HEK293 (cell line): ENCODE results near the gene ATXN8OS.

ENCODE experiments used
- CTCF ChIA-PET: fragments of 350-600 bp; formaldehyde crosslinking; extraction: SDS; loops from one replicate; lab custom pipeline; 2021; ENCODE audit warnings: antibody characterized with exemption; lab: Yijun Ruan, JAX
- POLR2A ChIA-PET: fragments of 300-600 bp; formaldehyde crosslinking; extraction: SDS; loops from one replicate; lab custom pipeline; 2020; ENCODE audit warnings: antibody characterized with exemption, inconsistent platforms; lab: Yijun Ruan, JAX
- H3K27ac ChIP-seq: fragments of 200-500 bp; sonication (Bioruptor generic); 2 replicates; pipeline ENCODE4 v1.5.1; 2014; ENCODE audit warnings: low read depth, low read length, control low read depth, inconsistent platforms; ENCODE audit errors: extremely low read depth
- H3K36me3 ChIP-seq, 2 experiments: fragments of 200-500 bp in 1 of 2; sonication (Bioruptor generic) in 1 of 2; 1 replicate in 1 of 2; 2 replicates in 1 of 2; pipeline ENCODE4 v1.5.1; 2014 to 2017; ENCODE audit warnings: inconsistent platforms in 2 of 2, low read length in 2 of 2; ENCODE audit not compliant: control insufficient read depth in 2 of 2, insufficient read depth in 1 of 2
- H3K4me1 ChIP-seq: fragments of 200-500 bp; sonication (Bioruptor generic); 2 replicates; pipeline ENCODE4 v1.5.1; 2014; ENCODE audit warnings: mild to moderate bottlenecking, low read length, inconsistent platforms; ENCODE audit not compliant: control insufficient read depth, insufficient read depth
- H3K4me3 ChIP-seq: 2 replicates; pipeline ENCODE4 v1.5.1; 2011; ENCODE audit warnings: low read depth, mild to moderate bottlenecking, control low read depth, low read length, moderate library complexity
- H3K9me3 ChIP-seq: fragments of 200-500 bp; sonication (Bioruptor generic); 2 replicates; pipeline ENCODE4 v1.5.1; 2014; ENCODE audit warnings: low read depth, low read length, inconsistent platforms; ENCODE audit not compliant: control insufficient read depth, insufficient read depth
- SCRT2 ChIP-seq: fragments of 450-650 bp; formaldehyde crosslinking; IDR thresholded peaks from 2 replicates; pipeline ENCODE4 v1.5.1; 2016; ENCODE audit warnings: missing biosample characterization, missing genetic modification characterization
- ZNF121 ChIP-seq: fragments of 450-650 bp; formaldehyde crosslinking; IDR thresholded peaks from 2 replicates; pipeline ENCODE4 v1.5.1; 2016; ENCODE audit warnings: missing biosample characterization, missing genetic modification characterization
- ZNF132 ChIP-seq: fragments of 450-650 bp; formaldehyde crosslinking; IDR thresholded peaks from 2 replicates; pipeline ENCODE4 v1.5.1; 2017; ENCODE audit warnings: missing biosample characterization, missing genetic modification characterization, borderline replicate concordance
- ZNF184 ChIP-seq: fragments of 450-650 bp; IDR thresholded peaks from 2 replicates; pipeline ENCODE4 v1.5.1; 2018; ENCODE audit warnings: missing biosample characterization, mild to moderate bottlenecking, missing genetic modification characterization
- ZNF292 ChIP-seq: fragments of 450-650 bp; formaldehyde crosslinking; IDR thresholded peaks from 2 replicates; pipeline ENCODE4 v1.5.1; 2016; ENCODE audit warnings: low read depth, missing biosample characterization, missing genetic modification characterization, borderline replicate concordance
- ZNF423 ChIP-seq: fragments of 450-650 bp; formaldehyde crosslinking; IDR thresholded peaks from 2 replicates; pipeline ENCODE4 v1.5.1; 2016; ENCODE audit warnings: missing biosample characterization, missing genetic modification characterization
- ZNF621 ChIP-seq: fragments of 450-650 bp; formaldehyde crosslinking; IDR thresholded peaks from 2 replicates; pipeline ENCODE4 v1.5.1; 2017; ENCODE audit warnings: missing biosample characterization, missing genetic modification characterization
- ZNF658 ChIP-seq: fragments of 450-650 bp; formaldehyde crosslinking; IDR thresholded peaks from 2 replicates; pipeline ENCODE4; 2016; ENCODE audit warnings: missing biosample characterization, missing genetic modification characterization
- ZNF747 ChIP-seq: fragments of 450-650 bp; formaldehyde crosslinking; IDR thresholded peaks from 2 replicates; pipeline ENCODE4 v1.5.1; 2016; ENCODE audit warnings: missing biosample characterization, missing genetic modification characterization
- ZNF777 ChIP-seq: fragments of 450-650 bp; formaldehyde crosslinking; IDR thresholded peaks from 2 replicates; pipeline ENCODE4 v1.5.1; 2017; ENCODE audit warnings: missing biosample characterization, missing genetic modification characterization, borderline replicate concordance
- ZNF791 ChIP-seq: fragments of 450-650 bp; formaldehyde crosslinking; IDR thresholded peaks from 2 replicates; pipeline ENCODE4 v1.5.1; 2016; ENCODE audit warnings: missing biosample characterization, missing genetic modification characterization
- TF ChIP-seq, protein P1 (sequence below): fragments of 450-650 bp; formaldehyde crosslinking; IDR thresholded peaks from 2 replicates; pipeline ENCODE4 v1.5.1; 2016; ENCODE audit warnings: missing biosample characterization, missing genetic modification characterization
- TF ChIP-seq, protein P2 (sequence below): fragments of 450-650 bp; formaldehyde crosslinking; conservative IDR thresholded peaks from 2 replicates; pipeline ENCODE4 v1.5.1; 2016; ENCODE audit warnings: low read depth, missing biosample characterization, missing genetic modification characterization
- TF ChIP-seq, protein P3 (sequence below): fragments of 450-650 bp; formaldehyde crosslinking; IDR thresholded peaks from 2 replicates; pipeline ENCODE4 v1.5.1; 2016; ENCODE audit warnings: missing biosample characterization, missing genetic modification characterization
- TF ChIP-seq, protein P4 (sequence below): fragments of 450-650 bp; formaldehyde crosslinking; IDR thresholded peaks from 2 replicates; pipeline ENCODE4 v1.5.1; 2017; ENCODE audit warnings: missing biosample characterization, missing genetic modification characterization
- TF ChIP-seq, protein P5 (sequence below): fragments of 450-650 bp; formaldehyde crosslinking; IDR thresholded peaks from 2 replicates; pipeline ENCODE4 v1.5.1; 2016; ENCODE audit warnings: missing biosample characterization, missing genetic modification characterization
- TF ChIP-seq, protein P6 (sequence below): fragments of 450-650 bp; formaldehyde crosslinking; IDR thresholded peaks from 2 replicates; pipeline ENCODE4 v1.5.1; 2016; ENCODE audit warnings: missing biosample characterization, missing genetic modification characterization

Gene ATXN8OS

DNA sequence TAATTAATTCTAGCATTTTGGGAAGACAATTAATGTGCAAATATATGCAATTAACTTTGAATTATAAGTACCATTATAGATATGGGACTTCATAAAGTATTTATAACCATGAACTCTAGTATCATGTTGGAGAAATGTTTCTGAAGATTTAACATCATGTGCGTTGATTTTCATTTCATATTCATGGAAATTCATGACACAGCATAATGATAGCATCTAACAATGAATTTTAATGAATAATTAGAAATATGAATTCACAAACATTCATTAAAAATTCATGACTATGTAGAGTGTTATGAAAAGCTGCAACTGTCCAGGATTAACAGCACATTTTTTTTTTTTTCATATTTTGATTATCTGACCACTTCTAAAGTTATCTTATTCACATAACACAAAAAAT, 70.7 kb downstream of the ATXN8OS start:
- Histone ChIP-seq H3K4me3 (no peak overlapping the region), H3K36me3 (no peaks in the 10 kb centered on the region), H3K27ac (no peak overlapping the region), H3K4me1 (no peaks in the 10 kb centered on the region), H3K9me3 (no peaks in the 10 kb centered on the region)
- ChIA-PET CTCF (no interaction called here), POLR2A (no interaction called here)
- TF ChIP-seq ZNF132 (tag by site-specific recombination) (no peak), ZNF292 (tag by site-specific recombination) (no peak), ZNF791 (tag by site-specific recombination) (no peak), ZNF777 (tag by site-specific recombination) (no peak), ZNF747 (tag by site-specific recombination) (no peak), ZNF121 (tag by site-specific recombination) (no peak), ZNF621 (tag by site-specific recombination) (no peak), ZNF184 (tag by site-specific recombination) (no peak), SCRT2 (tag by site-specific recombination) (no peak), ZNF658 (no peak), ZNF423 (tag by site-specific recombination) (no peak)
- TF ChIP-seq, protein P1, sequence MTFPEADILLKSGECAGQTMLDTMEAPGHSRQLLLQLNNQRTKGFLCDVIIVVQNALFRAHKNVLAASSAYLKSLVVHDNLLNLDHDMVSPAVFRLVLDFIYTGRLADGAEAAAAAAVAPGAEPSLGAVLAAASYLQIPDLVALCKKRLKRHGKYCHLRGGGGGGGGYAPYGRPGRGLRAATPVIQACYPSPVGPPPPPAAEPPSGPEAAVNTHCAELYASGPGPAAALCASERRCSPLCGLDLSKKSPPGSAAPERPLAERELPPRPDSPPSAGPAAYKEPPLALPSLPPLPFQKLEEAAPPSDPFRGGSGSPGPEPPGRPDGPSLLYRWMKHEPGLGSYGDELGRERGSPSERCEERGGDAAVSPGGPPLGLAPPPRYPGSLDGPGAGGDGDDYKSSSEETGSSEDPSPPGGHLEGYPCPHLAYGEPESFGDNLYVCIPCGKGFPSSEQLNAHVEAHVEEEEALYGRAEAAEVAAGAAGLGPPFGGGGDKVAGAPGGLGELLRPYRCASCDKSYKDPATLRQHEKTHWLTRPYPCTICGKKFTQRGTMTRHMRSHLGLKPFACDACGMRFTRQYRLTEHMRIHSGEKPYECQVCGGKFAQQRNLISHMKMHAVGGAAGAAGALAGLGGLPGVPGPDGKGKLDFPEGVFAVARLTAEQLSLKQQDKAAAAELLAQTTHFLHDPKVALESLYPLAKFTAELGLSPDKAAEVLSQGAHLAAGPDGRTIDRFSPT (tag by site-specific recombination): no peak
- TF ChIP-seq, protein P2, sequence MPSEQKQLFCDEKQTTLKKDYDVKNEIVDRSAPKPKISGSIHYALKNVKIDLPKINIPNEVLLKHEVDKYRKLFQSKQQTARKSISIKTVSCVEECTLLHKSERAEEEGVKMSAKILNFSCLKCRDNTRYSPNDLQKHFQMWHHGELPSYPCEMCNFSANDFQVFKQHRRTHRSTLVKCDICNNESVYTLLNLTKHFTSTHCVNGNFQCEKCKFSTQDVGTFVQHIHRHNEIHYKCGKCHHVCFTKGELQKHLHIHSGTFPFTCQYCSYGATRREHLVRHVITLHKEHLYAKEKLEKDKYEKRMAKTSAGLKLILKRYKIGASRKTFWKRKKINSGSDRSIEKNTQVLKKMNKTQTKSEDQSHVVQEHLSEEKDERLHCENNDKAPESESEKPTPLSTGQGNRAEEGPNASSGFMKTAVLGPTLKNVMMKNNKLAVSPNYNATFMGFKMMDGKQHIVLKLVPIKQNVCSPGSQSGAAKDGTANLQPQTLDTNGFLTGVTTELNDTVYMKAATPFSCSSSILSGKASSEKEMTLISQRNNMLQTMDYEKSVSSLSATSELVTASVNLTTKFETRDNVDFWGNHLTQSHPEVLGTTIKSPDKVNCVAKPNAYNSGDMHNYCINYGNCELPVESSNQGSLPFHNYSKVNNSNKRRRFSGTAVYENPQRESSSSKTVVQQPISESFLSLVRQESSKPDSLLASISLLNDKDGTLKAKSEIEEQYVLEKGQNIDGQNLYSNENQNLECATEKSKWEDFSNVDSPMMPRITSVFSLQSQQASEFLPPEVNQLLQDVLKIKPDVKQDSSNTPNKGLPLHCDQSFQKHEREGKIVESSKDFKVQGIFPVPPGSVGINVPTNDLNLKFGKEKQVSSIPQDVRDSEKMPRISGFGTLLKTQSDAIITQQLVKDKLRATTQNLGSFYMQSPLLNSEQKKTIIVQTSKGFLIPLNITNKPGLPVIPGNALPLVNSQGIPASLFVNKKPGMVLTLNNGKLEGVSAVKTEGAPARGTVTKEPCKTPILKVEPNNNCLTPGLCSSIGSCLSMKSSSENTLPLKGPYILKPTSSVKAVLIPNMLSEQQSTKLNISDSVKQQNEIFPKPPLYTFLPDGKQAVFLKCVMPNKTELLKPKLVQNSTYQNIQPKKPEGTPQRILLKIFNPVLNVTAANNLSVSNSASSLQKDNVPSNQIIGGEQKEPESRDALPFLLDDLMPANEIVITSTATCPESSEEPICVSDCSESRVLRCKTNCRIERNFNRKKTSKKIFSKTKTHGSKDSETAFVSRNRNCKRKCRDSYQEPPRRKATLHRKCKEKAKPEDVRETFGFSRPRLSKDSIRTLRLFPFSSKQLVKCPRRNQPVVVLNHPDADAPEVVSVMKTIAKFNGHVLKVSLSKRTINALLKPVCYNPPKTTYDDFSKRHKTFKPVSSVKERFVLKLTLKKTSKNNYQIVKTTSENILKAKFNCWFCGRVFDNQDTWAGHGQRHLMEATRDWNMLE (tag by site-specific recombination): no peak
- TF ChIP-seq, protein P3, sequence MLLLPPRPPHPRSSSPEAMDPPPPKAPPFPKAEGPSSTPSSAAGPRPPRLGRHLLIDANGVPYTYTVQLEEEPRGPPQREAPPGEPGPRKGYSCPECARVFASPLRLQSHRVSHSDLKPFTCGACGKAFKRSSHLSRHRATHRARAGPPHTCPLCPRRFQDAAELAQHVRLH (tag by site-specific recombination): no peak
- TF ChIP-seq, protein P4, sequence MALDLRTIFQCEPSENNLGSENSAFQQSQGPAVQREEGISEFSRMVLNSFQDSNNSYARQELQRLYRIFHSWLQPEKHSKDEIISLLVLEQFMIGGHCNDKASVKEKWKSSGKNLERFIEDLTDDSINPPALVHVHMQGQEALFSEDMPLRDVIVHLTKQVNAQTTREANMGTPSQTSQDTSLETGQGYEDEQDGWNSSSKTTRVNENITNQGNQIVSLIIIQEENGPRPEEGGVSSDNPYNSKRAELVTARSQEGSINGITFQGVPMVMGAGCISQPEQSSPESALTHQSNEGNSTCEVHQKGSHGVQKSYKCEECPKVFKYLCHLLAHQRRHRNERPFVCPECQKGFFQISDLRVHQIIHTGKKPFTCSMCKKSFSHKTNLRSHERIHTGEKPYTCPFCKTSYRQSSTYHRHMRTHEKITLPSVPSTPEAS: no peak
- TF ChIP-seq, protein P5, sequence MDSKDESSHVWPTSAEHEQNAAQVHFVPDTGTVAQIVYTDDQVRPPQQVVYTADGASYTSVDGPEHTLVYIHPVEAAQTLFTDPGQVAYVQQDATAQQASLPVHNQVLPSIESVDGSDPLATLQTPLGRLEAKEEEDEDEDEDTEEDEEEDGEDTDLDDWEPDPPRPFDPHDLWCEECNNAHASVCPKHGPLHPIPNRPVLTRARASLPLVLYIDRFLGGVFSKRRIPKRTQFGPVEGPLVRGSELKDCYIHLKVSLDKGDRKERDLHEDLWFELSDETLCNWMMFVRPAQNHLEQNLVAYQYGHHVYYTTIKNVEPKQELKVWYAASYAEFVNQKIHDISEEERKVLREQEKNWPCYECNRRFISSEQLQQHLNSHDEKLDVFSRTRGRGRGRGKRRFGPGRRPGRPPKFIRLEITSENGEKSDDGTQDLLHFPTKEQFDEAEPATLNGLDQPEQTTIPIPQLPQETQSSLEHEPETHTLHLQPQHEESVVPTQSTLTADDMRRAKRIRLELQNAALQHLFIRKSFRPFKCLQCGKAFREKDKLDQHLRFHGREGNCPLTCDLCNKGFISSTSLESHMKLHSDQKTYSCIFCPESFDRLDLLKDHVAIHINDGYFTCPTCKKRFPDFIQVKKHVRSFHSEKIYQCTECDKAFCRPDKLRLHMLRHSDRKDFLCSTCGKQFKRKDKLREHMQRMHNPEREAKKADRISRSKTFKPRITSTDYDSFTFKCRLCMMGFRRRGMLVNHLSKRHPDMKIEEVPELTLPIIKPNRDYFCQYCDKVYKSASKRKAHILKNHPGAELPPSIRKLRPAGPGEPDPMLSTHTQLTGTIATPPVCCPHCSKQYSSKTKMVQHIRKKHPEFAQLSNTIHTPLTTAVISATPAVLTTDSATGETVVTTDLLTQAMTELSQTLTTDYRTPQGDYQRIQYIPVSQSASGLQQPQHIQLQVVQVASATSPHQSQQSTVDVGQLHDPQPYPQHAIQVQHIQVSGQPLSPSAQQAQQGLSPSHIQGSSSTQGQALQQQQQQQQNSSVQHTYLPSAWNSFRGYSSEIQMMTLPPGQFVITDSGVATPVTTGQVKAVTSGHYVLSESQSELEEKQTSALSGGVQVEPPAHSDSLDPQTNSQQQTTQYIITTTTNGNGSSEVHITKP (tag by site-specific recombination): no peak
- TF ChIP-seq, protein P6, sequence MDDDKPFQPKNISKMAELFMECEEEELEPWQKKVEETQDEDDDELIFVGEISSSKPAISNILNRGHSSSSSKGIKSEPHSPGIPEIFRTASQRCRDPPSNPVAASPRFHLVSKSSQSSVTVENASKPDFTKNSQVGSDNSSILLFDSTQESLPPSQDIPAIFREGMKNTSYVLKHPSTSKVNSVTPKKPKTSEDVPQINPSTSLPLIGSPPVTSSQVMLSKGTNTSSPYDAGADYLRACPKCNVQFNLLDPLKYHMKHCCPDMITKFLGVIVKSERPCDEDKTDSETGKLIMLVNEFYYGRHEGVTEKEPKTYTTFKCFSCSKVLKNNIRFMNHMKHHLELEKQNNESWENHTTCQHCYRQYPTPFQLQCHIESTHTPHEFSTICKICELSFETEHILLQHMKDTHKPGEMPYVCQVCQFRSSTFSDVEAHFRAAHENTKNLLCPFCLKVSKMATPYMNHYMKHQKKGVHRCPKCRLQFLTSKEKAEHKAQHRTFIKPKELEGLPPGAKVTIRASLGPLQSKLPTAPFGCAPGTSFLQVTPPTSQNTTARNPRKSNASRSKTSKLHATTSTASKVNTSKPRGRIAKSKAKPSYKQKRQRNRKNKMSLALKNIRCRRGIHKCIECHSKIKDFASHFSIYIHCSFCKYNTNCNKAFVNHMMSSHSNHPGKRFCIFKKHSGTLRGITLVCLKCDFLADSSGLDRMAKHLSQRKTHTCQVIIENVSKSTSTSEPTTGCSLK (tag by site-specific recombination): no peak
